Measurements from ENCODE around the gene TRIM44. TPM values are rescaled to one million over a fixed set of nuclear protein-coding genes. Genes with fewer than 3 reads are reported as not detected.

The TRIM44 gene
- total RNA-seq, 2 donors from 2014 or later, result 22.1 to 35.4 TPM

- DNase-seq (ENCODE audit: low spot score), result no peak
- Histone ChIP-seq H3K4me3 (no peak overlapping the region), H3K36me3 (no peaks in the 10 kb centered on the region), H3K27ac (no peak overlapping the region), H3K4me1 (no peaks in the 10 kb centered on the region), H3K27me3 (no peaks in the 10 kb centered on the region), H3K9me3 (no peaks in the 10 kb centered on the region)
- TF ChIP-seq CTCF (IDR thresholded peaks at IDR 0.05), result no peak
These were observed 21.2 kb upstream of the TRIM44 start for GRCh38 chr11:35641171-35641897.

- Histone ChIP-seq H3K4me1 (no peaks in the 10 kb centered on the region), H3K36me3 (no peaks in the 10 kb centered on the region), H3K27me3 (no peaks in the 10 kb centered on the region), H3K4me3 (no peak overlapping the region), H3K27ac (no peak overlapping the region), H3K9me3 (no peaks in the 10 kb centered on the region)
- no peak for TF ChIP-seq CTCF (IDR thresholded peaks at IDR 0.05)
- no peak for DNase-seq (ENCODE audit: low spot score)
These were observed 20.6 kb upstream of the TRIM44 start for GRCh38 chr11:35641964-35642363.

GRCh38 chr11:35647421-35648093, 15.0 kb upstream of the TRIM44 start:
- Histone ChIP-seq H3K4me1 (no peaks in the 10 kb centered on the region), H3K4me3 (no peak overlapping the region), H3K27me3 (no peaks in the 10 kb centered on the region), H3K9me3 (no peaks in the 10 kb centered on the region), H3K36me3 (no peaks in the 10 kb centered on the region), H3K27ac (no peak overlapping the region)
- no peak for TF ChIP-seq CTCF (IDR thresholded peaks at IDR 0.05)
- no peak for DNase-seq (ENCODE audit: low spot score)

DNA sequence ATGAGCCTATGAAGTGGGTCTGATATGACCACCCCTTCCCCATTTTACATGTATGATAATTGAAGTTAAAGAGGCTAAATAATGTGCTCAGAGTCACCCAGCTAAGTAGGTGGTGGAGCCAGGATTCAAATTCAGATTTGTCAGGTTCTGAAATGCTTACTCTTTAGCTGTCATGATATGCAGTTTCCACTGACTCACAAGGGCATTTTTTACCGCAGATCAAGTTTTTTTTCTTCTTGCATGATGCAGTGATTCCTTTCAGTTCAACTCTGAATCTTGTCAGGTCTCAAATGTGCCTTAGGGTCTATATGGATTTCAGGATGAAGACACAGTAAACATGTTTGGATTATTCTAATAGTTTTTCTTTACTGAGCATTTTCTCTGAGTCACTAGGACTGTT, 12.6 kb upstream of the TRIM44 start:
- H3K27ac ChIP-seq, result no peak overlapping the region

DNA sequence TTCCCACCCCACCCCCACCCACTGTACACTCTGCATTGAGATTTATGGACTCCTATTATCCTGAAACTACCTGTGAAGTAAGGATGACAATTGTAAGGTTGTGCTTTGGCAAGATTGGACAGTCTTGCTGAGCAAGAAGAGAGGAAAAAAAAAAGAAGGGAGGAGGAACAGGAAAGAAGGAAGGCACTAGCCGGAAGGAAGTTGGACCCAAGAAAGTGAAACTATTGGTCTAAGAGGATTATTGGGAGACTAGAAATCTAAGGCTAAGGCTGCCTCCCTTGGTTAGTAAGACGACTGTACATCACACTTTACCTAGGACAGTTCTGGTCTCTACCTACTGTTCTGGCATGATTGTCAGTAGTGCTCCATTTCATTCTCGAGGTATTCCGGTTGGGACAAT, 12.1 kb upstream of the TRIM44 start:
- no peak for DNase-seq (ENCODE audit: low spot score)
- no peak overlapping the region for H3K27ac ChIP-seq
- no peaks in the 10 kb centered on the region for H3K36me3 ChIP-seq
- H3K4me3 ChIP-seq, result no peak overlapping the region
- H3K4me1 ChIP-seq, result no peaks in the 10 kb centered on the region
- no peaks in the 10 kb centered on the region for H3K9me3 ChIP-seq
- TF ChIP-seq CTCF (IDR thresholded peaks at IDR 0.05), result no peak
- H3K27me3 ChIP-seq, result no peaks in the 10 kb centered on the region

More for the DNA sequence above, 12.6 kb upstream of the TRIM44 start:
- DNase-seq (ENCODE audit: low spot score), result no peak
- H3K9me3 ChIP-seq, result no peaks in the 10 kb centered on the region
- no peaks in the 10 kb centered on the region for H3K36me3 ChIP-seq
- H3K4me3 ChIP-seq, result no peak overlapping the region
- no peaks in the 10 kb centered on the region for H3K4me1 ChIP-seq
- TF ChIP-seq CTCF (IDR thresholded peaks at IDR 0.05), result no peak
- H3K27me3 ChIP-seq, result no peaks in the 10 kb centered on the region
